HG03469 (cell line): ENCODE data around the gene PATJ.
"Not testable (repeated sequence)": the region's sequence is repeated elsewhere in the genome, so short reads cannot be mapped to it uniquely, and the experiment has no call there.

ENCODE experiments used
- ATAC-seq: cut with Tn5 transposase; IDR thresholded peaks from one replicate; pipeline ENCODE4 v1.9.1; 2021; ENCODE audit warnings: mild to moderate bottlenecking, moderate library complexity, moderate number of reproducible peaks; ENCODE audit not compliant: unreplicated experiment

The PATJ gene

GRCh38 chr1:61746813-61747212 lies 4.5 kb downstream of the PATJ start:
- no peak for ATAC-seq

- no peak for ATAC-seq
Observed at GRCh38 chr1:61748566-61748965, 6.3 kb downstream of the PATJ start.

- ATAC-seq, result no peak
Observed at GRCh38 chr1:61749574-61749973, 7.3 kb downstream of the PATJ start.

GRCh38 chr1:61752921-61753389 lies 10.7 kb downstream of the PATJ start:
- no peak for ATAC-seq

- no peak for ATAC-seq
Observed at GRCh38 chr1:61753998-61754508, 11.8 kb downstream of the PATJ start.

GRCh38 chr1:61754545-61754944 lies 12.3 kb downstream of the PATJ start:
- no peak for ATAC-seq

- ATAC-seq, result no peak
Observed at GRCh38 chr1:61756773-61757172, 14.5 kb downstream of the PATJ start.

GRCh38 chr1:61757950-61758349 lies 15.7 kb downstream of the PATJ start:
- ATAC-seq, result no peak

GRCh38 chr1:61770131-61770530 lies 27.9 kb downstream of the PATJ start:
- ATAC-seq, result no peak

GRCh38 chr1:61776091-61776490 lies 33.8 kb downstream of the PATJ start:
- no peak for ATAC-seq

GRCh38 chr1:61779231-61779630 lies 37.0 kb downstream of the PATJ start:
- ATAC-seq, result no peak

- no peak for ATAC-seq
Observed at GRCh38 chr1:61781151-61781550, 38.9 kb downstream of the PATJ start.

- ATAC-seq, result peak; percentile 61
Observed at GRCh38 chr1:61782771-61783170, 40.5 kb downstream of the PATJ start.

- no peak for ATAC-seq
Observed at GRCh38 chr1:61784726-61785125, 42.4 kb downstream of the PATJ start.

- ATAC-seq, result no peak
Observed at GRCh38 chr1:61790837-61791236, 48.6 kb downstream of the PATJ start.

- ATAC-seq, result no peak
Observed at GRCh38 chr1:61797045-61797755, 54.9 kb downstream of the PATJ start.

GRCh38 chr1:61801047-61801446 lies 58.8 kb downstream of the PATJ start:
- not testable (repeated sequence) for ATAC-seq

- ATAC-seq, result no peak
Observed at GRCh38 chr1:61807606-61808140, 65.4 kb downstream of the PATJ start.

- ATAC-seq, result no peak
Observed at GRCh38 chr1:61808321-61808720, 66.0 kb downstream of the PATJ start.

GRCh38 chr1:61808968-61809367 lies 66.7 kb downstream of the PATJ start:
- no peak for ATAC-seq

- ATAC-seq, result no peak
Observed at GRCh38 chr1:61812916-61813315, 70.6 kb downstream of the PATJ start.

GRCh38 chr1:61816191-61816590 lies 73.9 kb downstream of the PATJ start:
- no peak for ATAC-seq
